Measurements from ENCODE around the gene GSG1. TPM values are rescaled to one million over a fixed set of nuclear protein-coding genes. Genes with fewer than 3 reads are reported as not detected.

The GSG1 gene
- total and polyA plus RNA-seq, 2 of the 8 experiments (the other 6 are each of a cell fraction or from before 2014, with no cell fraction given): 0.89 to 1.4 TPM

GRCh38 chr12:13103391-13104033 is at the start of gene GSG1 (continued):
- TF ChIP-seq CHD7 (IDR thresholded peaks at IDR 0.05; ENCODE audit: insufficient replicate concordance, low read length): no peak
- no peak for TF ChIP-seq CHD1 (IDR thresholded peaks at IDR 0.05; ENCODE audit: low read depth, low read length)
- TF ChIP-seq JUN (IDR thresholded peaks at IDR 0.05; ENCODE audit: low read depth, low read length): no peak

Measured in H1 (cell line).